Retinal pigment epithelial cell (primary cell): ENCODE measurements around the gene DNHD1.
A peak's percentile ranks its signal among the peaks of the same experiment; 100 is the strongest.

ENCODE experiments used
- DNase-seq: peaks from one replicate; pipeline ENCODE4 v3.0.0-alpha.2; 2010; ENCODE audit warnings: low read depth
- H3K4me3 ChIP-seq: 2 replicates; pipeline ENCODE4 v1.5.1; 2011; ENCODE audit warnings: mild to moderate bottlenecking, low read length, control low read depth, moderate library complexity
- CTCF ChIP-seq: conservative IDR thresholded peaks from 2 replicates; pipeline ENCODE4 v1.5.1; 2011; ENCODE audit warnings: low read depth, low read length, control low read depth, inconsistent platforms

The DNHD1 gene

GRCh38 chr11:6481012-6481923, 15.8 kb upstream of the DNHD1 start, which contains the start of the genes ARFIP2 and TIMM10B:
Gene ARFIP2, minus strand, starts transcription at chr11:6481331. Its CDS starts 910 bp downstream, at chr11:6480421.
Gene TIMM10B, plus strand, starts transcription at chr11:6481501. Its CDS starts 16 bp downstream, at chr11:6481517.
- TF ChIP-seq CTCF: no peak

GRCh38 chr11:6481924-6482275, 15.2 kb upstream of the DNHD1 start:
- no peak for TF ChIP-seq CTCF
- no peak for DNase-seq
- peak overlapping the region; percentile 97 for H3K4me3 ChIP-seq

More at GRCh38 chr11:6481012-6481923, 15.8 kb upstream of the DNHD1 start, which contains the start of the genes ARFIP2 and TIMM10B:
- DNase-seq: peak; percentile 95
- peak within 1 kb of the TSS; percentile 97 for H3K4me3 ChIP-seq

GRCh38 chr11:6482441-6482840, 14.6 kb upstream of the DNHD1 start:
- no peak for TF ChIP-seq CTCF
- DNase-seq: no peak
- H3K4me3 ChIP-seq: peak overlapping the region; percentile 97

GRCh38 chr11:6483015-6483414, 14.1 kb upstream of the DNHD1 start:
- no peak for TF ChIP-seq CTCF
- no peak overlapping the region for H3K4me3 ChIP-seq
- DNase-seq: no peak

GRCh38 chr11:6485661-6486060, 11.4 kb upstream of the DNHD1 start:
- TF ChIP-seq CTCF: no peak
- H3K4me3 ChIP-seq: no peak overlapping the region
- DNase-seq: no peak

GRCh38 chr11:6486256-6486655, 10.8 kb upstream of the DNHD1 start:
- H3K4me3 ChIP-seq: no peak overlapping the region
- TF ChIP-seq CTCF: no peak
- no peak for DNase-seq

GRCh38 chr11:6486938-6487337, 10.1 kb upstream of the DNHD1 start:
- H3K4me3 ChIP-seq: no peak overlapping the region
- no peak for TF ChIP-seq CTCF
- no peak for DNase-seq
